Retina (tissue), 1 donor: ENCODE measurements around the gene GIPC3.

Source experiments
- DNase-seq: peaks from one replicate; pipeline ENCODE4 v3.0.0-alpha.2; 2016

GIPC3 gene

GRCh38 chr19:3585301-3586126 is at the start of gene GIPC3:
GIPC3 (plus strand) TSS chr19:3585478; CDS start chr19:3585598, 120 bp downstream.
- DNase-seq = no peak

- DNase-seq = no peak
These were observed 49.7 kb upstream of the GIPC3 start for GRCh38 chr19:3535563-3535965.

GRCh38 chr19:3535981-3536380 is 49.3 kb upstream of the GIPC3 start:
- no peak for DNase-seq

- no peak for DNase-seq
These were observed 48.7 kb upstream of the GIPC3 start for GRCh38 chr19:3536429-3537100.

GRCh38 chr19:3537101-3537437 is 48.2 kb upstream of the GIPC3 start:
- no peak for DNase-seq

- no peak for DNase-seq
These were observed 47.6 kb upstream of the GIPC3 start for GRCh38 chr19:3537438-3538240.

- DNase-seq = no peak
These were observed 46.9 kb upstream of the GIPC3 start for GRCh38 chr19:3538258-3538929.

- no peak for DNase-seq
These were observed 46.1 kb upstream of the GIPC3 start, which contains the start of gene TEKTIP1 for GRCh38 chr19:3538965-3539755. TEKTIP1 (plus strand) TSS chr19:3539174; CDS start chr19:3539178, 4 bp downstream.

GRCh38 chr19:3539756-3540118 is 45.5 kb upstream of the GIPC3 start:
- no peak for DNase-seq

GRCh38 chr19:3543150-3544057 is 41.9 kb upstream of the GIPC3 start:
- no peak for DNase-seq

GRCh38 chr19:3544058-3544376 is 41.3 kb upstream of the GIPC3 start:
- DNase-seq = no peak

GRCh38 chr19:3544742-3545668 is 40.3 kb upstream of the GIPC3 start:
- DNase-seq = peak; percentile 74

- no peak for DNase-seq
These were observed 39.6 kb upstream of the GIPC3 start for GRCh38 chr19:3545669-3546034.

- no peak for DNase-seq
These were observed 39.2 kb upstream of the GIPC3 start for GRCh38 chr19:3546119-3546518.

- no peak for DNase-seq
These were observed 38.0 kb upstream of the GIPC3 start for GRCh38 chr19:3547301-3547731.

- no peak for DNase-seq
These were observed 37.5 kb upstream of the GIPC3 start for GRCh38 chr19:3547767-3548282.

- DNase-seq = no peak
These were observed 36.7 kb upstream of the GIPC3 start for GRCh38 chr19:3548606-3549005.

GRCh38 chr19:3549816-3550215 is 35.5 kb upstream of the GIPC3 start:
- DNase-seq = no peak

- DNase-seq = no peak
These were observed 34.1 kb upstream of the GIPC3 start for GRCh38 chr19:3550947-3551791.
